WTC11 (cell line): ENCODE measurements around the gene YDJC.

Experiments
- ARID4B ChIP-seq: sonication (generic); formaldehyde crosslinking; IDR thresholded peaks from 2 replicates; pipeline ENCODE4 v1.8.0; 2023; ENCODE audit warnings: missing genetic modification reagents, mild to moderate bottlenecking, borderline replicate concordance
- ATF1 ChIP-seq: sonication (generic); formaldehyde crosslinking; IDR thresholded peaks from 2 replicates; pipeline ENCODE4 v1.8.1; 2023; ENCODE audit warnings: mild to moderate bottlenecking, moderate library complexity, missing genetic modification reagents
- CREB1 ChIP-seq: sonication (generic); formaldehyde crosslinking; IDR thresholded peaks from 2 replicates; pipeline ENCODE4 v1.8.0; 2023; ENCODE audit warnings: mild to moderate bottlenecking, missing genetic modification reagents
- CTCF ChIP-seq: fragments of 200-600 bp; IDR thresholded peaks from 2 replicates; pipeline ENCODE4 v1.8.0; 2022; ENCODE audit warnings: antibody characterized with exemption
- ELF4 ChIP-seq: sonication (generic); formaldehyde crosslinking; IDR thresholded peaks from 2 replicates; pipeline ENCODE4 v1.8.1; 2022; ENCODE audit warnings: low read depth, mild to moderate bottlenecking, moderate library complexity, missing genetic modification reagents
- ESRRA ChIP-seq: sonication (generic); formaldehyde crosslinking; IDR thresholded peaks from 2 replicates; pipeline ENCODE4 v1.8.1; 2022; ENCODE audit warnings: mild to moderate bottlenecking, missing genetic modification reagents, borderline replicate concordance

GRCh38 chr22:21642584-21643448, 13.0 kb upstream of the YDJC start:
- TF ChIP-seq CTCF (peak; percentile 17; the same call in 1 of the 2 replicates), ELF4 (CRISPR knock-in tag) (no peak), ESRRA (CRISPR knock-in tag) (no peak), ARID4B (CRISPR knock-in tag) (0 out of 2 replicates have a peak, but pooled peaks have one; percentile 7), CREB1 (CRISPR knock-in tag) (no peak), ATF1 (CRISPR knock-in tag) (no peak)
